GM23248 (cell line): ENCODE results near the gene SMCO2.

ENCODE experiments used
- EZH2 ChIP-seq: fragments of 200-600 bp; sonication (generic); IDR thresholded peaks from 2 replicates; pipeline ENCODE4 v1.6.1; 2018; ENCODE audit warnings: antibody characterized with exemption, mild to moderate bottlenecking; ENCODE audit not compliant: insufficient read depth, poor library complexity, severe bottlenecking
- EZH2phosphoT487 ChIP-seq: fragments of 200-600 bp; sonication (generic); IDR thresholded peaks from 2 replicates; pipeline ENCODE4 v1.6.1; 2018; ENCODE audit warnings: antibody characterized with exemption, moderate library complexity, mild to moderate bottlenecking, low read depth; ENCODE audit not compliant: insufficient read depth

- no peak for TF ChIP-seq EZH2
- no peak for TF ChIP-seq EZH2phosphoT487
Measured at GRCh38 chr12:27527512-27527911, 81.0 kb downstream of the SMCO2 start.
